Vagina (tissue), 2 donors: Measurements from ENCODE around the gene MS4A6A. TPM values are rescaled to one million over a fixed set of nuclear protein-coding genes. Genes with fewer than 3 reads are reported as not detected.
"Not testable (repeated sequence)": the region's sequence is repeated elsewhere in the genome, so short reads cannot be mapped to it uniquely, and the experiment has no call there.

Experiments used
- DNase-seq, 2 donors: peaks; one replicate each; pipeline ENCODE4 v3.0.0-alpha.2; 2017; ENCODE audit errors: extremely low spot score in 2 of 2
- H3K27ac ChIP-seq: fragments of 200-600 bp; sonication (generic); one replicate; pipeline ENCODE4 v1.5.1; 2019
- H3K27me3 ChIP-seq: fragments of 200-600 bp; sonication (generic); one replicate; pipeline ENCODE4 v1.5.1; 2019
- H3K36me3 ChIP-seq, 2 donors: fragments of 200-600 bp; sonication (generic); one replicate each; pipeline ENCODE4 v1.5.1; 2017 to 2019
- H3K4me1 ChIP-seq: fragments of 200-600 bp; sonication (generic); one replicate; pipeline ENCODE4 v1.5.1; 2019
- H3K4me3 ChIP-seq, 2 donors: fragments of 200-600 bp; sonication (generic); 1 replicate in 1 of 2; 2 replicates in 1 of 2; pipeline ENCODE4 v1.5.1; 2016 to 2019
- H3K9me3 ChIP-seq: fragments of 200-600 bp; sonication (generic); one replicate; pipeline ENCODE4 v1.5.1; 2019
- CTCF ChIP-seq, 3 experiments: fragments of 450-650 bp in 2 of 3; fragments of 200-600 bp in 1 of 3; sonication (generic) in 1 of 3; IDR thresholded peaks; one replicate each; pipeline ENCODE4 v1.5.1; 2017 to 2019; ENCODE audit warnings: antibody characterized with exemption in 3 of 3, mild to moderate bottlenecking in 2 of 3, moderate library complexity in 2 of 3
- POLR2A ChIP-seq, 2 donors: fragments of 450-650 bp; IDR thresholded peaks; one replicate each; pipeline ENCODE4 v1.6.1; 2017; ENCODE audit warnings: antibody characterized with exemption in 2 of 2, mild to moderate bottlenecking in 2 of 2, moderate library complexity in 2 of 2
- POLR2AphosphoS5 ChIP-seq, 2 donors: sonication (generic); formaldehyde crosslinking; IDR thresholded peaks; one replicate each; pipeline ENCODE4 v1.9.0; 2017; ENCODE audit warnings: antibody characterized with exemption in 2 of 2, mild to moderate bottlenecking in 2 of 2, low read depth in 1 of 2; ENCODE audit not compliant: insufficient read depth in 1 of 2
- intact Hi-C: fragments of 100-400 bp; cut with DNase I; formaldehyde crosslinking; loops from one replicate; pipeline ENCODE4 v1.15.1; 2023
- total RNA-seq: library from RNA; depleted of rRNA; stranded (reverse); fragments of >200 nt; gene quantifications from one replicate; pipeline ENCODE4 v1.2.3, GENCODE V29; 2016

Gene MS4A6A
- total RNA-seq, 1 donor from 2014 or later: 30.7 TPM

- Histone ChIP-seq H3K9me3 (no peaks in the 10 kb centered on the region), H3K4me1 (no peaks in the 10 kb centered on the region), H3K27ac (no peak overlapping the region), H3K36me3 (no peaks in the 10 kb centered on the region), H3K27me3 (no peaks in the 10 kb centered on the region), H3K4me3 (no peak overlapping the region)
- intact Hi-C loops: no loop called here
- DNase-seq: no peak
- TF ChIP-seq CTCF (IDR thresholded peaks at IDR 0.05) (no peak), POLR2A (IDR thresholded peaks at IDR 0.05) (no peak)
Observed at GRCh38 chr11:60159868-60160267, 23.0 kb downstream of the MS4A6A start.

- TF ChIP-seq POLR2A (IDR thresholded peaks at IDR 0.05) (no peak), CTCF (IDR thresholded peaks at IDR 0.05) (no peak), POLR2AphosphoS5 (IDR thresholded peaks at IDR 0.05; ENCODE audit: insufficient read depth in 1 of 2, low read depth in 1 of 2) (no peak)
- no peak overlapping the region for H3K4me3 ChIP-seq
- no peak overlapping the region for H3K27ac ChIP-seq
- H3K9me3 ChIP-seq: no peaks in the 10 kb centered on the region
- H3K27me3 ChIP-seq: no peaks in the 10 kb centered on the region
- DNase-seq: no peak
- no peaks in the 10 kb centered on the region for H3K36me3 ChIP-seq
- H3K4me1 ChIP-seq: no peaks in the 10 kb centered on the region
- intact Hi-C loops: no loop called here
Observed at GRCh38 chr11:60159284-60159683, 23.6 kb downstream of the MS4A6A start.

- intact Hi-C loops: no loop called here
- DNase-seq: no peak
- no peak overlapping the region for H3K27ac ChIP-seq
- H3K9me3 ChIP-seq: no peaks in the 10 kb centered on the region
- no peaks in the 10 kb centered on the region for H3K36me3 ChIP-seq
- no peak overlapping the region for H3K4me3 ChIP-seq
- no peaks in the 10 kb centered on the region for H3K27me3 ChIP-seq
- no peak for TF ChIP-seq CTCF (IDR thresholded peaks at IDR 0.05)
- no peaks in the 10 kb centered on the region for H3K4me1 ChIP-seq
Observed at GRCh38 chr11:60158636-60159035, 24.2 kb downstream of the MS4A6A start.

- Histone ChIP-seq H3K27me3 (no peaks in the 10 kb centered on the region), H3K4me1 (no peaks in the 10 kb centered on the region), H3K27ac (no peak overlapping the region), H3K36me3 (no peaks in the 10 kb centered on the region), H3K9me3 (no peaks in the 10 kb centered on the region), H3K4me3 (no peak overlapping the region)
- DNase-seq: no peak
- intact Hi-C loops: no loop called here
- no peak for TF ChIP-seq CTCF (IDR thresholded peaks at IDR 0.05)
- TF ChIP-seq POLR2A (IDR thresholded peaks at IDR 0.05): no peak
- no peak for TF ChIP-seq POLR2AphosphoS5 (IDR thresholded peaks at IDR 0.05; ENCODE audit: insufficient read depth in 1 of 2, low read depth in 1 of 2)
Observed at GRCh38 chr11:60155931-60156330, 27.0 kb downstream of the MS4A6A start.

GRCh38 chr11:60152727-60153126 lies 30.2 kb downstream of the MS4A6A start:
- DNase-seq, H3K27ac ChIP-seq, H3K36me3 ChIP-seq, H3K4me3 ChIP-seq, intact Hi-C loops, H3K27me3 ChIP-seq, H3K9me3 ChIP-seq, H3K4me1 ChIP-seq: not testable (repeated sequence)

GRCh38 chr11:60150279-60150678 lies 32.6 kb downstream of the MS4A6A start:
- Histone ChIP-seq H3K27me3 (no peaks in the 10 kb centered on the region), H3K9me3 (no peaks in the 10 kb centered on the region), H3K36me3 (no peaks in the 10 kb centered on the region), H3K4me1 (no peaks in the 10 kb centered on the region), H3K4me3 (no peak overlapping the region), H3K27ac (no peak overlapping the region)
- no peak for DNase-seq
- intact Hi-C loops: no loop called here
- TF ChIP-seq POLR2A (IDR thresholded peaks at IDR 0.05) (no peak), POLR2AphosphoS5 (IDR thresholded peaks at IDR 0.05; ENCODE audit: insufficient read depth in 1 of 2, low read depth in 1 of 2) (no peak), CTCF (IDR thresholded peaks at IDR 0.05) (no peak)
